CMK (cell line): ENCODE results near the gene RBM28.
A peak's percentile ranks its signal among the peaks of the same experiment; 100 is the strongest.

Experiments
- DNase-seq: peaks from one replicate; pipeline ENCODE4 v3.0.0-alpha.2; 2010; ENCODE audit warnings: low read depth

Gene RBM28, protein sequence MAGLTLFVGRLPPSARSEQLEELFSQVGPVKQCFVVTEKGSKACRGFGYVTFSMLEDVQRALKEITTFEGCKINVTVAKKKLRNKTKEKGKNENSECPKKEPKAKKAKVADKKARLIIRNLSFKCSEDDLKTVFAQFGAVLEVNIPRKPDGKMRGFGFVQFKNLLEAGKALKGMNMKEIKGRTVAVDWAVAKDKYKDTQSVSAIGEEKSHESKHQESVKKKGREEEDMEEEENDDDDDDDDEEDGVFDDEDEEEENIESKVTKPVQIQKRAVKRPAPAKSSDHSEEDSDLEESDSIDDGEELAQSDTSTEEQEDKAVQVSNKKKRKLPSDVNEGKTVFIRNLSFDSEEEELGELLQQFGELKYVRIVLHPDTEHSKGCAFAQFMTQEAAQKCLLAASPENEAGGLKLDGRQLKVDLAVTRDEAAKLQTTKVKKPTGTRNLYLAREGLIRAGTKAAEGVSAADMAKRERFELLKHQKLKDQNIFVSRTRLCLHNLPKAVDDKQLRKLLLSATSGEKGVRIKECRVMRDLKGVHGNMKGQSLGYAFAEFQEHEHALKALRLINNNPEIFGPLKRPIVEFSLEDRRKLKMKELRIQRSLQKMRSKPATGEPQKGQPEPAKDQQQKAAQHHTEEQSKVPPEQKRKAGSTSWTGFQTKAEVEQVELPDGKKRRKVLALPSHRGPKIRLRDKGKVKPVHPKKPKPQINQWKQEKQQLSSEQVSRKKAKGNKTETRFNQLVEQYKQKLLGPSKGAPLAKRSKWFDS

GRCh38 chr7:128343554-128344430 is at the start of gene RBM28:
TSS of gene RBM28 (minus strand) at chr7:128343908. CDS start at chr7:128343793, 115 bp downstream.
- DNase-seq: peak; percentile 69

DNA sequence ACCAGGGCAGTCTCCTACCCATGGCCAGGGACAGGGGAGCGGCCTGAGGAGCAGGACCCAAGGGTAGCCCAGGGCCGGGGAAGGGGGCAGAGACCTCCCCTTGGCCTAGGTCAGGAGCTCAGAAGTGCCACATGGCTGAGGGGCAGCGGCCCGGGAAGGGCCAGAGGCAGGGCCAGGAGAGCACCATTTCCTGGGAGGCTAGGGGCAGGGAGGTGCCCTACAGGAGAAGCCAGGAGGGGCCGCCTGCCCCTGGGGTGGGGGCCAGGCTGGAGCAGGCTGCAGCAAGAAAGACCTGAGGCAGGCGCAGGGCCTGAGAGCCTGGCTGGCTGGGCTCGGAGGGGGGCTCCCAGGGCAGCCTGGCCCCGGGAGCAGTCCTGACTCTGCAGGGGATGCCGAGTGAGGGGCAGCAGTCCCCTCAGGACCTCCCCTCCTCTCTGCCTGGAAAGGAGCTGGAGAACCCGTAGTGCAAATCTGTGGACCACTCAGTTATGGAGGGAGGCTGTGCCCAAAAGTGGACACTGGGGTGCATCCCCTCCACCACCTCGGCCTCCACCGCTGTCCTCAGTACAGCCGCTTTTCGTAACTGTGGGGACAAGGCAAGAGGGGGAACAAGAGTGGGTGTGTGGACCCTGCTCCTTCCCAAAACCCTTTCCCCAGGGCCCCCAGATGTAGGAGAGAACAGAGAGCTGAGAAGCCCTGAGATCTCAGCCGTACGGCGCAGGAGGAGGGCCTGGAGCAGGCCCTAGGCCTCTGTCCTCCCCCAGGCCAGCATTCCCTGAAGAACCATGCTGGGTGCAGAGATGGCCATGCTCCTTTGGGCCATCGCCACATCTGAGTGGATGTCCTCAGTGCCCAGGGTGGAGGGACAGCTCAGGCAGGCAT is 49.0 kb upstream of the RBM28 start:
- no peak for DNase-seq

GRCh38 chr7:128391805-128392204 is 48.1 kb upstream of the RBM28 start:
- no peak for DNase-seq

DNA sequence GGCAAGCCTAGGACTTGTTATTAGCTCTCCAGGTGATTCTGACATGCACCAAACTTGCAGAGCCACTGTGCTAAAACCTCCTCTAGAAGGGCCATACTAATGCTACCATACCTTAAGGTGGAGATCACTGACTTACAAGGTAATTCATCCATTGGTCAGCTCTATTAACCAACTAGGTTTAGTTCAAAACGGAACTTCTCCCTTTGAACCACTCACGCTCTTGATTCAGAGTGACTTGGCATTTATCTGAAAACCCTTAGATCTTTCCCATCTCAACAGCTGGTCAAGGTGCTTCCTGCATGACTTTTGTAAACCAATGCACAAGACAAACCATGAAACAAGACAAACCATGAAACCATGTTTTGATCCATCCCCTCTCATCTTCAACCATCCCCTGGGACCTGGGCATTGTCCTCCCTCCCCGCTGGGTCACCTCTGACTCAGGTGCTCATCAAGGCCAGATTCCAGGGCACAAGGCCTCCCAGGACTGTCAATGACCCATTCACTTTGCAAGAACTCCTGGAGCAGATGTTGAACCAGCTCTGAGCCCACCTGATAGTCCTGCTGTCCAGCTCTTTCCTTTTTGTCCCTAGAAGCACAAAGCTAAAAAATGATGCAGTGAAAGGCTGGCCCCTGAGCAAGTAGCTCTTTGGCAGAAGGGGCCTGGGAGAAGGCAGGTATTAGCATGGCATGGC is 47.3 kb upstream of the RBM28 start:
- no peak for DNase-seq

DNA sequence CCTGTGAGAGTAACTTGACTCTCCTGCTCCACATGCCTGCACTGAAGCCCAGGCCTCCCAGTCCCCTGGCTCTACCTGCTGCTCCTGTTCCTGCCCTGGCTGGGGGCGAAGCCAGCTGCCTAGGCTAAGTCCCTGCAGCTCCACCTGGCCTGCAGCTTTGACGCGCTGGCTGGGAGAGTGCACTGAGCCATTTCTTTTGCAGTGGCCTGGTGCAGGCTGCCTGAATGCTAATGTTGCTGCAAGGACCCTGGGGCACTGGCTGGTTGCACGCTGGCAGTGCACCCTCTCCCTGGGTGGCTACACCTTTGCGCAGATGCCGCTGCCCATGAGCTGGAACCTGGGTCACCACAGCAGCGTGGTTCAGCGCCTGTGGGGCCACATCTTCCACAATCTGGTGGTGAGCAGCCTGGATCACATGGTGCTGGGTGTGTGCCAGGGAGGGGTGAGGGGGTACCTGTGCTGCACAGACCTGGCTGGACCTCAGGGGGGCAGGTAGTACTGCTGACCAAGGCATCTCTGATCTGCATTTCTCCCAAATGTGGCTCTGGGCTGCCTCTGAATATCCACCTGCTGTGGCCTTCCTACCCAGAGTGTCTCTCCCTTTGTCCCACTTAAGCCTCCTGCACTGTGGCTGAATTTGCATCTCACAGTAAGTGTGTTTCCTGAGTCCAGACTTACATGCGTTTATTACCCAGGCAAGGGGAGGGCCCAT is 46.1 kb upstream of the RBM28 start:
- no peak for DNase-seq

- DNase-seq: no peak
These were observed 45.4 kb upstream of the RBM28 start for GRCh38 chr7:128389085-128389617.

GRCh38 chr7:128388145-128388485 is 44.4 kb upstream of the RBM28 start:
- DNase-seq: no peak

- no peak for DNase-seq
These were observed 43.8 kb upstream of the RBM28 start for GRCh38 chr7:128387216-128388144.

GRCh38 chr7:128385988-128386925 is 42.5 kb upstream of the RBM28 start:
- DNase-seq: no peak

DNA sequence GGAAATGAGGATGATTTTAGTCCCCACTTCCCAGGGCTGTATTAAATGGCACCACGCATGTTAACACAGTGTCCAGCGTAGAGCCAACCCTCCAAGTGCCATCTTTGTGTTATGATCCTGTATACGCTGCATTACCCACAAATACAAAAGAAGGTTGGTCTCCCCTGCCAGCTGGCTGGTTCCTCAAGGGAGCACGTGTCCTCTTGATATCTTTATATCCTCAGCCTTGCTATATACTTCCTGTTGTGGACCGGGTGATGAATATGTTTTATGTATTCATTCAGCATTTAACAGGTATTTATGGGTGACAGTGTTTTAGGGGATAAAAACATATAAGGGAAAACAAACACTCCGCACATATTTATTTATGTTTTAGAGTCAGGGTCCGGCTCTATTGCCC is 41.0 kb upstream of the RBM28 start:
- no peak for DNase-seq

DNA sequence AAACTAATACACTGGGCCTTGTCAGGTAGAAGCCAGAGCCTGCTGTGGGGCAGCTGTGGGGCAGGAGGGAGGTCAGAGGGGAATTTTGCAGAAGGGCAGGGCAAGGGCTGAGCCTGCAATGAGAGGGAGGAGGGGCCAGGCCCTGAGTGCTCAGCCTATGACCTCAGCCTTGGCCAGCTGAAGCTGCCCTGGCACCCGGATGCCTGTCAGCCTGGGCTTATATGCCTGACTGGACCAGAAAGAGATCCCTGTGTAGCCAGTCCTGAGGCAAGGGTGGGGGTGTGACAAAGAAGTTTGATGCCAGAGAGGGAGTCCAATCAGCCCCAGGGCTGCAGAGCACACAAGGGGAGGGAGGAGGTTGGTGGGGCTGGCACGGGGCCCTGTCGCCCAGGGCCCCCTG is 40.1 kb upstream of the RBM28 start:
- DNase-seq: no peak

DNA sequence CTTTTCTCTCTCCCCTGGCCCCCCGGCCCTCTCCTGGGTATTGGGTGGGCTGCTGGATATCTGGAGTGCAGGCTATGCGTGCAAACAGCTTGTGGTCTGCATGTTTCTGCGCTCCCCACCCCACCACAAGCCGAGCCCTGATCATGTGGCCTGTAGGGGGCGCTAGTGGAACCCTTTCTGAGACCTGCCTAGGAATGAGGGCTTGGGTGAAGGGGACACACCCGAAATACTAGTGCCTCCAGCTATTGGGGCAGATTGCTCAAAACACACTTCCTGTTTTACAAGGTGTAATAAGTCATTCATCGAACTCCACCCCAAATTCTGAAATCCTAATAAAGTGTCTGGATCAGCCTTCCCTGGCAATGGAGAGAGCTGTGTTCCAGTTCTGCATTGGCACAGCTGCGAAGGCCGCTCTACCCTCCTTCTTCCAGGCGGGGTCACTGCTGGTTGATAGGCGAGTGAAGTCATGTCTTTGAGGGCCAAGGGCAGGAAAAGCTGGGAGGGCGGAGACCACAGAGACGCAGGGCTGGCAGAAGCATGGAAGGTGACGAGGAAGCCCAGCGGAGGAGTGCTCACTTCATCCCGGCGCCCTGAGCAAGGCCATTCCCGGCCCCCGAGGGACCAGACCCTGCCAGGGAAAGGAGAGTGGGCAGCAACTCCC is 37.6 kb upstream of the RBM28 start:
- no peak for DNase-seq

DNA sequence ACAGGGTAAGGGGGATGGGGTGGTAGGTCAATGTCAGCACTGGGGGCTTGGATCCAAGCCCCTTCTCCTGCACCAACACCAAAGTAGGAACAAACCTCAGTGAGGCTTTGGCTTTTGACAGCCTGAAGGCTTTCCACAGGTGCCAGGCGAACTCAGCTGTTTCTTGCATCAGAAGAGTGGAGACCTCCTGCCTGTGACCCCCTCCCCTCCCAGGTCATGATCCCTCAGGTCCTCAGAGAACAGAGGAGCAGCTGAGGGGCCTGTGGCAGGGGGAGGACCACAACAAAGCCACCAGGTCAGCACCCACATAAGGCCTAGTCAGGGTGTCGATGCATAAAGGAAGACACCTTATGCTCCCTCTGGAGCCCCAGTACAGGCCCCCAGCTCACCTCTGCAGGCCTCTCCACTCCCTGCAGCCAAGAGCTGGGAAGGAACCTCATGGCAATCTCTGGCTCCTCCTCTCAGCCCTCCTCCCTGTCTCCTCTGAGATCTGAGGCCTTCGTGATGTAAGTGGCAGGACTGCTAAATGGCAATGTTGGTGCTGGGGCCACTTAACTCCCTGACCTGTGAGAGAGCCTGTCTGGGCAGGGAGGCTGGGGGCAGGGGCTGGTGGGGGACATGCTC is 36.9 kb upstream of the RBM28 start:
- DNase-seq: no peak

DNA sequence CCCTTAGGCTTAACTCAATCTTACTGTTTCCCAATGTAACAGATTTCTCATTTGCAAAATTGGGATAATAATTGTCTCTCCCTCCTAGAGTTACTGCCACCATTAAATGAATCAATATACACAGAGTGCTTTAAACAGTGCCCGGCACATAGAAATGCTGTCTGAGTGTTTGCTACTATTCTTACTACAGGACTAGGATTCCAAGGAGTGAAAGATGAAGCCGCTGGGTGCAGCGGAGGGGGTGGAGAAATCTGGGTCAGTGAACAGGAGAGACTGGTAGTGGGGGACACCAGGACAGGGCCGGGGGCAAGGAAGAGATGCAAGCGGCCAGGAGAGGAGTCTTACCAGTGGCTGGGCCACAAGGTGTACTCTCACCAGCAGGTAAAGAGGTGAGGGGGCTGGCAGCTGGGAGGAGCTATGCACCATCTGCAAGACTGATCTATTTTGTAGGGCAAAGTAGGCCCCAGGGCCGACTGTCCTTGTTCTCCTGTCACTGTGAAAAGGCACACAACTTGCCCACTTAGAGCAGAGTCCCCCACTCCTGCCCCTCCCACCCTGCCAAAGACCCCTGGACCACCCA is 36.3 kb upstream of the RBM28 start:
- DNase-seq: no peak

GRCh38 chr7:128378637-128379036 is 34.9 kb upstream of the RBM28 start:
- no peak for DNase-seq

GRCh38 chr7:128376077-128376476 is 32.4 kb upstream of the RBM28 start:
- DNase-seq: no peak
